Cardiac fibroblast (primary cell): ENCODE data around the gene PMPCA.

Experiments used
- DNase-seq, 2 donors: peaks; one replicate each; pipeline versions ENCODE4 v3.0.0 to v3.0.0-alpha.2; 2010; ENCODE audit warnings: low read depth in 2 of 2
- H3K4me3 ChIP-seq, 2 donors: replicated peaks in 1 of 2; 1 replicate in 1 of 2; 2 replicates in 1 of 2; pipeline ENCODE4 v1.5.1; 2011; ENCODE audit warnings: low read depth in 2 of 2, low read length in 2 of 2, mild to moderate bottlenecking in 2 of 2, moderate library complexity in 1 of 2
- TF ChIP-seq, protein P1 (sequence below): IDR thresholded peaks from one replicate; pipeline ENCODE4 v1.5.1; 2011; ENCODE audit warnings: low read depth, mild to moderate bottlenecking, low read length, inconsistent platforms

Gene PMPCA

DNA sequence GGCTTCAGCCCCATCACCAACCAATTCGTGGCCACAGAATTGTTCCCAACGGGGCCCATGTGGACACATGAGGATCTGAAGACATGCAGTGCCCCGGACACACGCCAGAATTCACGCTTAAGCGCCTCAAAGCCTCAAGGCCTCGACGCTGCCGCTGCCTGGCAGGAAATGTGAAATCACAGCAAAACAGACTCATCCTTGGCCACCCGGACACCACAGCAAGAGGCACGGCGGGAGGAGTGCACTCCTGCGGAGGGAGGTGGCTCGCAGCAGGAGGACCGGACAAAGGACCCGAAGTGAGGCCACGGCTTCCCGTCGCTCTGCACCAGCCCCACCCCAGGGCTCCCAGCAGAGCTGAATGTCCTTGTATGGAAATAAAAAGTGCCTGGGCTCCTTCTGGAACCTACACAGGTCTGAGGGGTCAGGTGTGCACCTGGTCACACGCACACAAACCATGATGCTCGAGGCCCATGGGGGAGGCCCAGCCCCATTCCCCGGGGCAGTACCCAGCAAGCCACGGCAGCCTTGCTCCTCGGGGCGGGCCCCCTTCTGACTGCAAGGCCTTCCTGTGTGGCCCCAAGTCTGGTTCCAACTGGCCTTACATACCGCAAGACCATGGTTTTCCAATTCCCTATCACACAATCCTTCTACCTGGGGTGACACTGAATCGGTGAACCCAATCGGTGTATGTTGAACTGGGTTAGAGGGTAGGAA lies 62.3 kb downstream of the PMPCA start:
- H3K4me3 ChIP-seq: no peak overlapping the region
- no peak for DNase-seq
- TF ChIP-seq, protein P1, sequence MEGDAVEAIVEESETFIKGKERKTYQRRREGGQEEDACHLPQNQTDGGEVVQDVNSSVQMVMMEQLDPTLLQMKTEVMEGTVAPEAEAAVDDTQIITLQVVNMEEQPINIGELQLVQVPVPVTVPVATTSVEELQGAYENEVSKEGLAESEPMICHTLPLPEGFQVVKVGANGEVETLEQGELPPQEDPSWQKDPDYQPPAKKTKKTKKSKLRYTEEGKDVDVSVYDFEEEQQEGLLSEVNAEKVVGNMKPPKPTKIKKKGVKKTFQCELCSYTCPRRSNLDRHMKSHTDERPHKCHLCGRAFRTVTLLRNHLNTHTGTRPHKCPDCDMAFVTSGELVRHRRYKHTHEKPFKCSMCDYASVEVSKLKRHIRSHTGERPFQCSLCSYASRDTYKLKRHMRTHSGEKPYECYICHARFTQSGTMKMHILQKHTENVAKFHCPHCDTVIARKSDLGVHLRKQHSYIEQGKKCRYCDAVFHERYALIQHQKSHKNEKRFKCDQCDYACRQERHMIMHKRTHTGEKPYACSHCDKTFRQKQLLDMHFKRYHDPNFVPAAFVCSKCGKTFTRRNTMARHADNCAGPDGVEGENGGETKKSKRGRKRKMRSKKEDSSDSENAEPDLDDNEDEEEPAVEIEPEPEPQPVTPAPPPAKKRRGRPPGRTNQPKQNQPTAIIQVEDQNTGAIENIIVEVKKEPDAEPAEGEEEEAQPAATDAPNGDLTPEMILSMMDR: no peak

DNA sequence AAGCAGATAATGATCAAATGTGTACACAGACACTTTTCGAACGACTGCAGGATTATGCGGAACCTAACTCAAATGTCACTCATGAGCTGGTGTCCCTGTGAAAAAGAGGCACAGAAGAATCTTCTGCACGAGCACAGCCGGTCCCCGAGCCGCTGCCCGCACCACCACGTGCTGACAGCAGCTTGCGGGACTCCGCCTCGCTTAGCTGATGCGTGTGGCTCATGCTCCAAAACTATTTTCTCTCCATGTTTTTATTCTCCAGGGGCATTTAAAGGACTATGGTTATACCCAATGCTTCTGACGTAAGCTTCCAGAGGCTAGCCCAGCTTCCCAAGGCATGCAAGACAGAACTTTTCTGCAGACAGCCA lies 62.9 kb downstream of the PMPCA start:
- TF ChIP-seq, protein P1: no peak
- H3K4me3 ChIP-seq: no peak overlapping the region
- DNase-seq: no peak
